Activated T-helper 2 cell treated with anti-CD3 and anti-CD28 coated beads, Interferon-gamma antibody, Interleukin-2, Interleukin-4, amounts not matched to agents 10 μg/mL and 5 μg/mL and 100 μg/mL, durations not matched to agents 14 hours and 24 hours and 36 hours (primary cell): Measurements from ENCODE around the gene HYCC1. TPM values are rescaled to one million over a fixed set of nuclear protein-coding genes. Genes with fewer than 3 reads are reported as not detected.

Experiments
- DNase-seq: peaks from one replicate; pipeline ENCODE4 v3.0.0; 2021; ENCODE audit warnings: low spot score
- H3K27ac Mint-ChIP-seq: one replicate; pipeline ENCODE4 v1.8.0; 2021; ENCODE audit warnings: mixed read lengths
- H3K27me3 Mint-ChIP-seq: one replicate; pipeline ENCODE4 v1.8.0; 2021; ENCODE audit warnings: low read depth, mixed read lengths
- H3K36me3 Mint-ChIP-seq: one replicate; pipeline ENCODE4 v1.8.0; 2021; ENCODE audit warnings: low read depth, mixed read lengths
- H3K4me1 Mint-ChIP-seq: one replicate; pipeline ENCODE4 v1.8.0; 2021; ENCODE audit warnings: low read depth, mixed read lengths
- H3K4me3 Mint-ChIP-seq: one replicate; pipeline ENCODE4 v1.8.0; 2021; ENCODE audit warnings: low read depth, mild to moderate bottlenecking, moderate library complexity, mixed read lengths
- H3K9me3 Mint-ChIP-seq: one replicate; pipeline ENCODE4 v1.8.0; 2021; ENCODE audit warnings: mixed read lengths
- intact Hi-C: fragments of 100-400 bp; cut with micrococcal nuclease; formaldehyde crosslinking; loops from one replicate; pipeline ENCODE4 v1.15.1; 2023
- total RNA-seq: library from RNA; stranded (reverse); gene quantifications from 2 replicates; pipeline ENCODE4 v1.2.3, GENCODE V29; 2022

HYCC1 gene
- total RNA-seq, 1 donor from 2014 or later = 55.1 TPM

GRCh38 chr7:23012186-23012585, 1.7 kb downstream of the HYCC1 start:
- DNase-seq = no peak
- peaks cover 27% of the 10 kb centered on the region for H3K4me1 Mint-ChIP-seq
- intact Hi-C loops = loop anchor here (5.0 to 10.0 kb wide), 5 partner anchors 40 to 463 kb away; partner anchors contain the start of genes IGF2BP3, NUP42 and TOMM7
- H3K27ac Mint-ChIP-seq = no peak overlapping the region
- no peaks in the 10 kb centered on the region for H3K27me3 Mint-ChIP-seq
- H3K4me3 Mint-ChIP-seq = no peak overlapping the region
- H3K9me3 Mint-ChIP-seq = no peaks in the 10 kb centered on the region
- no peaks in the 10 kb centered on the region for H3K36me3 Mint-ChIP-seq

GRCh38 chr7:23011222-23011924, 2.6 kb downstream of the HYCC1 start:
- Mint-ChIP-seq H3K27me3 (no peaks in the 10 kb centered on the region), H3K27ac (no peak overlapping the region), H3K36me3 (peaks cover 4% of the 10 kb centered on the region), H3K4me3 (no peak overlapping the region), H3K9me3 (no peaks in the 10 kb centered on the region), H3K4me1 (peaks cover 22% of the 10 kb centered on the region)
- no peak for DNase-seq
- intact Hi-C loops = loop anchor here (5.0 to 10.0 kb wide), 5 partner anchors 41 to 463 kb away; partner anchors contain the start of genes IGF2BP3, NUP42 and TOMM7

GRCh38 chr7:23009303-23009702, 4.6 kb downstream of the HYCC1 start:
- Mint-ChIP-seq H3K27me3 (no peaks in the 10 kb centered on the region), H3K4me3 (no peak overlapping the region), H3K9me3 (no peaks in the 10 kb centered on the region), H3K27ac (no peak overlapping the region), H3K36me3 (peaks cover 4% of the 10 kb centered on the region), H3K4me1 (peaks cover 14% of the 10 kb centered on the region)
- no peak for DNase-seq
- intact Hi-C loops = loop anchor here (2.0 kb wide), 1 partner anchor 73 kb away; no protein-coding TSS in a partner anchor

GRCh38 chr7:23004247-23004520, 9.7 kb downstream of the HYCC1 start:
- H3K4me1 Mint-ChIP-seq = peaks cover 45% of the 10 kb centered on the region

GRCh38 chr7:23003505-23004246, 10.3 kb downstream of the HYCC1 start:
- H3K9me3 Mint-ChIP-seq = no peaks in the 10 kb centered on the region
- DNase-seq = no peak
- no peak overlapping the region for H3K4me3 Mint-ChIP-seq
- H3K27ac Mint-ChIP-seq = no peak overlapping the region
- intact Hi-C loops = no loop called here
- peaks cover 48% of the 10 kb centered on the region for H3K4me1 Mint-ChIP-seq
- peaks cover 16% of the 10 kb centered on the region for H3K36me3 Mint-ChIP-seq
- no peaks in the 10 kb centered on the region for H3K27me3 Mint-ChIP-seq

More at GRCh38 chr7:23004247-23004520, 9.7 kb downstream of the HYCC1 start:
- intact Hi-C loops = no loop called here
- DNase-seq = no peak
- H3K9me3 Mint-ChIP-seq = no peaks in the 10 kb centered on the region
- no peak overlapping the region for H3K4me3 Mint-ChIP-seq
- no peak overlapping the region for H3K27ac Mint-ChIP-seq
- H3K36me3 Mint-ChIP-seq = peaks cover 14% of the 10 kb centered on the region
- H3K27me3 Mint-ChIP-seq = no peaks in the 10 kb centered on the region

GRCh38 chr7:23002698-23003097, 11.2 kb downstream of the HYCC1 start:
- Mint-ChIP-seq H3K27me3 (no peaks in the 10 kb centered on the region), H3K27ac (peak overlapping the region; percentile 27), H3K36me3 (peaks cover 23% of the 10 kb centered on the region), H3K4me3 (no peak overlapping the region), H3K9me3 (no peaks in the 10 kb centered on the region), H3K4me1 (peaks cover 53% of the 10 kb centered on the region)
- intact Hi-C loops = no loop called here
- no peak for DNase-seq

- peak overlapping the region; percentile 26 for H3K4me3 Mint-ChIP-seq
- H3K36me3 Mint-ChIP-seq = peaks cover 24% of the 10 kb centered on the region
- H3K27me3 Mint-ChIP-seq = no peaks in the 10 kb centered on the region
- H3K27ac Mint-ChIP-seq = peak overlapping the region; percentile 58
- peaks cover 55% of the 10 kb centered on the region for H3K4me1 Mint-ChIP-seq
- no peak for DNase-seq
- intact Hi-C loops = loop anchor here (1.0 kb wide), 2 partner anchors 8 to 13 kb away; partner anchors contain the start of gene HYCC1
- H3K9me3 Mint-ChIP-seq = no peaks in the 10 kb centered on the region
Observed at GRCh38 chr7:23001610-23002009, 12.3 kb downstream of the HYCC1 start.

- H3K27me3 Mint-ChIP-seq = no peaks in the 10 kb centered on the region
- H3K9me3 Mint-ChIP-seq = no peaks in the 10 kb centered on the region
- peaks cover 56% of the 10 kb centered on the region for H3K4me1 Mint-ChIP-seq
- DNase-seq = no peak
- intact Hi-C loops = loop anchor here (1.0 kb wide), 2 partner anchors 7 to 14 kb away; partner anchors contain the start of gene HYCC1
- peak overlapping the region; percentile 58 for H3K27ac Mint-ChIP-seq
- peaks cover 24% of the 10 kb centered on the region for H3K36me3 Mint-ChIP-seq
- no peak overlapping the region for H3K4me3 Mint-ChIP-seq
Observed at GRCh38 chr7:23000597-23001360, 13.2 kb downstream of the HYCC1 start.

GRCh38 chr7:22998519-22998896, 15.4 kb downstream of the HYCC1 start:
- H3K4me1 Mint-ChIP-seq = peaks cover 64% of the 10 kb centered on the region
- intact Hi-C loops = no loop called here
- no peaks in the 10 kb centered on the region for H3K27me3 Mint-ChIP-seq
- DNase-seq = no peak
- H3K9me3 Mint-ChIP-seq = no peaks in the 10 kb centered on the region
- no peak overlapping the region for H3K27ac Mint-ChIP-seq
- no peak overlapping the region for H3K4me3 Mint-ChIP-seq
- H3K36me3 Mint-ChIP-seq = peaks cover 38% of the 10 kb centered on the region

GRCh38 chr7:22997871-22998518, 15.9 kb downstream of the HYCC1 start:
- H3K4me3 Mint-ChIP-seq = no peak overlapping the region
- H3K27ac Mint-ChIP-seq = no peak overlapping the region
- H3K9me3 Mint-ChIP-seq = no peaks in the 10 kb centered on the region
- peaks cover 67% of the 10 kb centered on the region for H3K4me1 Mint-ChIP-seq
- DNase-seq = no peak
- intact Hi-C loops = no loop called here
- peaks cover 39% of the 10 kb centered on the region for H3K36me3 Mint-ChIP-seq
- H3K27me3 Mint-ChIP-seq = no peaks in the 10 kb centered on the region

- peaks cover 64% of the 10 kb centered on the region for H3K4me1 Mint-ChIP-seq
- H3K27me3 Mint-ChIP-seq = no peaks in the 10 kb centered on the region
- H3K4me3 Mint-ChIP-seq = no peak overlapping the region
- DNase-seq = no peak
- intact Hi-C loops = no loop called here
- no peaks in the 10 kb centered on the region for H3K9me3 Mint-ChIP-seq
- H3K27ac Mint-ChIP-seq = peak overlapping the region; percentile 43
- H3K36me3 Mint-ChIP-seq = peaks cover 39% of the 10 kb centered on the region
Observed at GRCh38 chr7:22996470-22996869, 17.5 kb downstream of the HYCC1 start.

GRCh38 chr7:22995011-22995410, 18.9 kb downstream of the HYCC1 start:
- Mint-ChIP-seq H3K36me3 (peaks cover 46% of the 10 kb centered on the region), H3K27me3 (no peaks in the 10 kb centered on the region), H3K27ac (peak overlapping the region; percentile 51), H3K4me1 (peaks cover 64% of the 10 kb centered on the region), H3K4me3 (peak overlapping the region; percentile 1), H3K9me3 (no peaks in the 10 kb centered on the region)
- intact Hi-C loops = no loop called here
- no peak for DNase-seq
